GM12878 (cell line): Measurements from ENCODE around the gene SOX5. TPM values are rescaled to one million over a fixed set of nuclear protein-coding genes. Genes with fewer than 3 reads are reported as not detected.

Experiments
- ATAC-seq: fragments of 200-7000 bp; cut with Tn5 transposase; 3 replicates; pipeline ENCODE4 v1.9.1; 2020; ENCODE audit warnings: mild to moderate bottlenecking, moderate library complexity
- BruUV-seq: library from RNA; stranded (reverse); fragments of 400-500 nt; replicated peaks from 2 replicates; lab custom pipeline; 2021; lab: Mats Ljungman, UMichigan
- CTCF ChIA-PET: fragments of 300-600 bp; sonication (Branson Sonifier 250); formaldehyde crosslinking; extraction: SDS; loops from one replicate; lab custom pipeline; 2021; ENCODE audit warnings: inconsistent platforms; lab: Yijun Ruan, JAX
- POLR2A ChIA-PET: fragments of 350-600 bp; formaldehyde crosslinking; extraction: SDS; loops from one replicate; lab custom pipeline; 2021; ENCODE audit warnings: inconsistent platforms; lab: Charles Lee
- RAD21 ChIA-PET: fragments of 300-600 bp; sonication (Branson Sonifier 250); formaldehyde crosslinking; loops from one replicate; lab custom pipeline; 2023; ENCODE audit warnings: antibody characterized with exemption; ENCODE audit not compliant: unreplicated experiment; lab: Charles Lee
- SMC1A ChIA-PET: fragments of 300-600 bp; sonication (Branson Sonifier 250); formaldehyde crosslinking; loops from one replicate; lab custom pipeline; 2023; ENCODE audit not compliant: unreplicated experiment, uncharacterized antibody; lab: Charles Lee
- DNase-seq: peaks from one replicate; pipeline ENCODE4 v3.0.0-alpha.2; 2011; ENCODE audit warnings: low read depth, low spot score
- FAIRE-seq: peaks from 3 replicates; lab custom pipeline; 2011; peaks lifted over from hg19 to GRCh38; lab: Jason Lieb, UNC
- H2AFZ ChIP-seq: 2 replicates; pipeline ENCODE4 v1.6.0; 2011; ENCODE audit warnings: low read depth, low read length, control low read depth; ENCODE audit not compliant: control insufficient read depth
- H3K27ac ChIP-seq: 2 replicates; pipeline ENCODE4 v1.5.1; 2011; ENCODE audit warnings: control low read depth; ENCODE audit not compliant: control insufficient read depth, insufficient read depth
- H3K27me3 ChIP-seq, 2 experiments: replicated peaks in 1 of 2; 2 replicates each; pipeline versions ENCODE4 v1.6.0 to v1.6.1; 2011; ENCODE audit warnings: low read length in 1 of 2; ENCODE audit not compliant: control insufficient read depth in 2 of 2, insufficient read depth in 2 of 2
- H3K36me3 ChIP-seq, 2 experiments: 2 replicates each; pipeline ENCODE4 v1.5.1; 2011; ENCODE audit warnings: low read length in 1 of 2; ENCODE audit not compliant: control insufficient read depth in 2 of 2, insufficient read depth in 2 of 2
- H3K4me1 ChIP-seq: 2 replicates; pipeline ENCODE4 v1.6.1; 2011; ENCODE audit warnings: mild to moderate bottlenecking, low read length, moderate library complexity, mixed read lengths; ENCODE audit not compliant: control insufficient read depth, insufficient read depth
- H3K4me2 ChIP-seq: 2 replicates; pipeline ENCODE4 v1.6.0; 2011; ENCODE audit warnings: control low read depth; ENCODE audit not compliant: control insufficient read depth, insufficient read depth
- H3K4me3 ChIP-seq: fragments of 200-600 bp; sonication (generic); 2 replicates; pipeline ENCODE4 v1.5.1; 2016
- H3K79me2 ChIP-seq: 2 replicates; pipeline ENCODE4 v1.6.0; 2011; ENCODE audit warnings: low read length; ENCODE audit not compliant: control insufficient read depth, insufficient read depth
- H3K9ac ChIP-seq: 2 replicates; pipeline ENCODE4 v1.8.0; 2011; ENCODE audit warnings: low read length, control low read depth, mixed read lengths; ENCODE audit not compliant: control insufficient read depth, insufficient read depth
- H3K9me3 ChIP-seq: replicated peaks from 3 replicates; pipeline ENCODE4 v1.5.1; 2011; ENCODE audit warnings: mild to moderate bottlenecking, low read length; ENCODE audit not compliant: control insufficient read depth, insufficient read depth
- H4K20me1 ChIP-seq: 2 replicates; pipeline ENCODE4 v1.6.0; 2011; ENCODE audit not compliant: control insufficient read depth, insufficient read depth
- BCL11A ChIP-seq: IDR thresholded peaks from 2 replicates; pipeline ENCODE4 v1.6.1; 2011; ENCODE audit warnings: low read depth, low read length
- BHLHE40 ChIP-seq, 2 experiments: fragments of 450-650 bp in 1 of 2; IDR thresholded peaks; 2 replicates each; pipeline ENCODE4 v1.6.1; 2011 to 2017; ENCODE audit warnings: low read depth in 2 of 2, borderline replicate concordance in 1 of 2, improper control_type of control experiment in 1 of 2, low read length in 1 of 2, mild to moderate bottlenecking in 1 of 2
- CBFB ChIP-seq: IDR thresholded peaks from 2 replicates; pipeline ENCODE4 v1.6.1; 2016; ENCODE audit warnings: antibody characterized with exemption, low read depth
- GATAD2B ChIP-seq: fragments of 450-650 bp; conservative IDR thresholded peaks from 2 replicates; pipeline ENCODE4 v1.6.1; 2017; ENCODE audit warnings: low read depth, mild to moderate bottlenecking, moderate library complexity
- IRF4 ChIP-seq: IDR thresholded peaks from 2 replicates; pipeline ENCODE4 v1.6.1; 2011; ENCODE audit warnings: low read depth, low read length
- MEF2B ChIP-seq: fragments of 450-650 bp; IDR thresholded peaks from 2 replicates; pipeline ENCODE4 v1.6.1; 2018; ENCODE audit warnings: mild to moderate bottlenecking, moderate library complexity; ENCODE audit not compliant: partially characterized antibody, poor library complexity, severe bottlenecking
- NFXL1 ChIP-seq: fragments of 450-650 bp; IDR thresholded peaks from 2 replicates; pipeline ENCODE4 v1.6.1; 2017; ENCODE audit warnings: antibody characterized with exemption, mild to moderate bottlenecking, borderline replicate concordance
- NR2C2 ChIP-seq: IDR thresholded peaks from 2 replicates; pipeline ENCODE4 v1.6.1; 2011; ENCODE audit warnings: borderline replicate concordance, low read depth; ENCODE audit not compliant: control insufficient read depth, insufficient read length
- SKIL ChIP-seq: fragments of 450-650 bp; IDR thresholded peaks from 2 replicates; pipeline ENCODE4 v1.6.1; 2017; ENCODE audit warnings: mild to moderate bottlenecking, low read depth, inconsistent platforms; ENCODE audit not compliant: poor library complexity, severe bottlenecking
- TCF7 ChIP-seq: IDR thresholded peaks from 2 replicates; pipeline ENCODE4 v1.6.1; 2014; ENCODE audit warnings: antibody characterized with exemption, borderline replicate concordance
- ZNF24 ChIP-seq: fragments of 450-650 bp; IDR thresholded peaks from 2 replicates; pipeline ENCODE4 v1.6.1; 2017; ENCODE audit warnings: antibody characterized with exemption, mild to moderate bottlenecking
- WGBS: methylation state at CpG from one replicate; pipeline ENCODE4 v1.1.6; 2016; ENCODE audit warnings: low lambda C conversion rate; ENCODE audit not compliant: insufficient replicate concordance, insufficient coverage; ENCODE audit errors: missing lambda C conversion rate; 5-methylcytosine and 5-hydroxymethylcytosine counted together
- in situ Hi-C: fragments of 300-500 bp; cut with MboI; formaldehyde crosslinking; loops from 9 replicates; pipeline ENCODE4 v1.14.3; 2018; ENCODE audit warnings: mixed read lengths
- intact Hi-C: fragments of 100-400 bp; cut with micrococcal nuclease; formaldehyde crosslinking; loops from one replicate; pipeline ENCODE4 v1.14.2; 2022; ENCODE audit not compliant: unreplicated experiment
- polyA plus RNA-seq, 11 experiments: library from polyadenylated mRNA; depleted of rRNA in 4 of 11; unstranded in 6 of 11; stranded (reverse) in 5 of 11; fragments of >200 nt; fragmentation: Nextera tagmentation in 4 of 11; fragmentation: Illumina TruSeq in 1 of 11; extraction: Ambion mirVana in 4 of 11; extraction: Trizol in 1 of 11; gene quantifications; 1 replicate in 1 of 11; 2 replicates in 10 of 11; pipeline versions ENCODE4 v1.2.1 to v1.2.3, GENCODE V29; 2011 to 2016; ENCODE audit warnings: inconsistent platforms in 2 of 11, missing spikeins in 2 of 11, low read depth in 1 of 11
- total RNA-seq, 4 experiments: library from RNA; depleted of rRNA in 3 of 4; stranded (reverse); fragments of >200 nt in 3 of 4; fragmentation: Illumina TruSeq in 1 of 4; extraction: Trizol in 1 of 4; gene quantifications; 2 replicates each; pipeline versions ENCODE4 v1.2.1 to v1.2.3, GENCODE V29; 2013 to 2021

SOX5 gene
- total and polyA plus RNA-seq, 10 of the 15 experiments (the other 5 are each of a cell fraction or from before 2014, with no cell fraction given) = 0.08 to 1.0 (median 0.24) TPM

- TF ChIP-seq ZNF24 (no peak), CBFB (no peak)
These were observed 226.8 kb downstream of the SOX5 start (continued) for GRCh38 chr12:23722655-23723054.

- ATAC-seq = no peak
These were observed 228.2 kb downstream of the SOX5 start for GRCh38 chr12:23721268-23721667.

More at GRCh38 chr12:23721268-23721667, 228.2 kb downstream of the SOX5 start:
- in situ Hi-C loops = no loop called here
- Histone ChIP-seq H4K20me1 (no peaks in the 10 kb centered on the region), H3K4me1 (no peaks in the 10 kb centered on the region), H3K9me3 (no peaks in the 10 kb centered on the region), H3K79me2 (no peaks in the 10 kb centered on the region), H3K27me3 (no peaks in the 10 kb centered on the region), H2AFZ (no peak overlapping the region), H3K27ac (no peak overlapping the region), H3K4me3 (no peak overlapping the region), H3K36me3 (no peaks in the 10 kb centered on the region), H3K9ac (no peak overlapping the region), H3K4me2 (no peak overlapping the region)
- POLR2A ChIA-PET = no interaction called here
- SMC1A ChIA-PET = no interaction called here
- TF ChIP-seq TCF7 (no peak), NFXL1 (no peak), BHLHE40 (IDR thresholded peaks at IDR 0.05; ENCODE audit: borderline replicate concordance in 1 of 2, low read depth in 2 of 2, low read length in 1 of 2) (no peak), BCL11A (no peak), MEF2B (no peak), SKIL (no peak), GATAD2B (no peak), NR2C2 (no peak), IRF4 (no peak)
- FAIRE-seq (no peak), DNase-seq (no peak)
- intact Hi-C loops = no loop called here
- no TSS peak for BruUV-seq
- 59% methylated on average over 8 of the region's 8 CpGs for WGBS
- RAD21 ChIA-PET = no interaction called here
- CTCF ChIA-PET = no interaction called here
